HG03196 (cell line): ENCODE measurements around the gene PCDH12.
"Not testable (repeated sequence)": the region's sequence is repeated elsewhere in the genome, so short reads cannot be mapped to it uniquely, and the experiment has no call there.

Experiments used
- ATAC-seq: cut with Tn5 transposase; IDR thresholded peaks from one replicate; pipeline ENCODE4 v1.9.1; 2021; ENCODE audit not compliant: unreplicated experiment

The PCDH12 gene

GRCh38 chr5:141941307-141941706 lies 16.7 kb downstream of the PCDH12 start:
- ATAC-seq, result no peak

GRCh38 chr5:141940695-141941271 lies 17.2 kb downstream of the PCDH12 start:
- ATAC-seq, result no peak

GRCh38 chr5:141935538-141935937 lies 22.5 kb downstream of the PCDH12 start:
- no peak for ATAC-seq

- no peak for ATAC-seq
Measured at GRCh38 chr5:141934099-141934844, 23.7 kb downstream of the PCDH12 start.

- no peak for ATAC-seq
Measured at GRCh38 chr5:141933151-141933550, 24.9 kb downstream of the PCDH12 start.

- ATAC-seq, result no peak
Measured at GRCh38 chr5:141931694-141932093, 26.3 kb downstream of the PCDH12 start.

- no peak for ATAC-seq
Measured at GRCh38 chr5:141929398-141930058, 28.5 kb downstream of the PCDH12 start.

- ATAC-seq, result no peak
Measured at GRCh38 chr5:141928051-141928450, 30.0 kb downstream of the PCDH12 start.

GRCh38 chr5:141926434-141926833 lies 31.6 kb downstream of the PCDH12 start:
- no peak for ATAC-seq

- peak; percentile 98 for ATAC-seq
Measured at GRCh38 chr5:141923448-141924313, 34.3 kb downstream of the PCDH12 start, which contains the start of gene DELE1. DELE1 (plus strand) TSS chr5:141923871; CDS start chr5:141923942, 71 bp downstream.

GRCh38 chr5:141922827-141923447 lies 35.1 kb downstream of the PCDH12 start:
- not testable (repeated sequence) for ATAC-seq

- no peak for ATAC-seq
Measured at GRCh38 chr5:141920771-141921170, 37.2 kb downstream of the PCDH12 start.

- no peak for ATAC-seq
Measured at GRCh38 chr5:141919218-141920119, 38.5 kb downstream of the PCDH12 start.

- ATAC-seq, result no peak
Measured at GRCh38 chr5:141917760-141918159, 40.2 kb downstream of the PCDH12 start.

- ATAC-seq, result no peak
Measured at GRCh38 chr5:141916522-141916921, 41.5 kb downstream of the PCDH12 start.

- ATAC-seq, result no peak
Measured at GRCh38 chr5:141915881-141916336, 42.1 kb downstream of the PCDH12 start.

GRCh38 chr5:141914797-141915196 lies 43.2 kb downstream of the PCDH12 start:
- ATAC-seq, result no peak

- ATAC-seq, result peak; percentile 61
Measured at GRCh38 chr5:141914199-141914743, 43.7 kb downstream of the PCDH12 start.

- ATAC-seq, result no peak
Measured at GRCh38 chr5:141913560-141914198, 44.3 kb downstream of the PCDH12 start.
